8988T (cell line): ENCODE data around the gene SYCE1.
"Not testable (repeated sequence)": the region's sequence is repeated elsewhere in the genome, so short reads cannot be mapped to it uniquely, and the experiment has no call there.

Experiments
- DNase-seq: peaks from one replicate; pipeline ENCODE4 v3.0.0; 2011

The SYCE1 gene

GRCh38 chr10:133565441-133566294, at the start of gene SYCE1:
Gene SYCE1, minus strand, starts transcription at chr10:133565583. Its CDS starts 54 bp downstream, at chr10:133565529.
- no peak for DNase-seq

- DNase-seq: no peak
Measured at GRCh38 chr10:133614830-133615580, 49.6 kb upstream of the SYCE1 start.

GRCh38 chr10:133613699-133614098, 48.3 kb upstream of the SYCE1 start:
- DNase-seq: no peak

GRCh38 chr10:133611079-133611478, 45.7 kb upstream of the SYCE1 start:
- DNase-seq: no peak

GRCh38 chr10:133608855-133609254, 43.5 kb upstream of the SYCE1 start:
- DNase-seq: no peak

GRCh38 chr10:133603434-133603833, 38.1 kb upstream of the SYCE1 start:
- DNase-seq: not testable (repeated sequence)

GRCh38 chr10:133600657-133601056, 35.3 kb upstream of the SYCE1 start:
- no peak for DNase-seq

GRCh38 chr10:133599869-133600268, 34.5 kb upstream of the SYCE1 start:
- DNase-seq: not testable (repeated sequence)

- no peak for DNase-seq
Measured at GRCh38 chr10:133592716-133593115, 27.3 kb upstream of the SYCE1 start.

- no peak for DNase-seq
Measured at GRCh38 chr10:133590970-133591359, 25.6 kb upstream of the SYCE1 start.

- DNase-seq: no peak
Measured at GRCh38 chr10:133590226-133590969, 25.0 kb upstream of the SYCE1 start.

- DNase-seq: not testable (repeated sequence)
Measured at GRCh38 chr10:133577037-133577436, 11.7 kb upstream of the SYCE1 start.

GRCh38 chr10:133573460-133573859, 8.1 kb upstream of the SYCE1 start:
- not testable (repeated sequence) for DNase-seq

GRCh38 chr10:133572055-133572454, 6.7 kb upstream of the SYCE1 start:
- DNase-seq: not testable (repeated sequence)

- not testable (repeated sequence) for DNase-seq
Measured at GRCh38 chr10:133569801-133570200, 4.4 kb upstream of the SYCE1 start.

GRCh38 chr10:133568831-133569527, 3.6 kb upstream of the SYCE1 start:
- not testable (repeated sequence) for DNase-seq

GRCh38 chr10:133568287-133568614, 2.9 kb upstream of the SYCE1 start:
- DNase-seq: no peak

- DNase-seq: no peak
Measured at GRCh38 chr10:133567609-133568286, 2.4 kb upstream of the SYCE1 start.

GRCh38 chr10:133567119-133567518, 1.7 kb upstream of the SYCE1 start:
- no peak for DNase-seq

- no peak for DNase-seq
Measured at GRCh38 chr10:133564816-133565215, 567 bp downstream of the SYCE1 start.

- no peak for DNase-seq
Measured at GRCh38 chr10:133559216-133559615, 6.2 kb downstream of the SYCE1 start.

- DNase-seq: no peak
Measured at GRCh38 chr10:133557381-133557780, 8.0 kb downstream of the SYCE1 start.
